IPS DF 6.9 (cell line): ENCODE results near the gene CAND1.
A peak's percentile ranks its signal among the peaks of the same experiment; 100 is the strongest.

Source experiments
- DNase-seq: peaks from one replicate; pipeline ENCODE4 v3.0.0-alpha.2; 2013; ENCODE audit warnings: low read depth, low spot score
- H3K27ac ChIP-seq: one replicate; pipeline ENCODE4 v1.5.1; 2013; ENCODE audit warnings: low read length, control low read depth
- H3K27me3 ChIP-seq: 2 replicates; pipeline ENCODE4 v1.6.1; 2013; ENCODE audit warnings: mild to moderate bottlenecking, low read length; ENCODE audit not compliant: control insufficient read depth, insufficient read depth
- H3K36me3 ChIP-seq: 2 replicates; pipeline ENCODE4 v1.6.1; 2013; ENCODE audit warnings: low read length; ENCODE audit not compliant: control insufficient read depth, insufficient read depth
- H3K4me1 ChIP-seq: 2 replicates; pipeline ENCODE4 v1.6.1; 2013; ENCODE audit warnings: low read length; ENCODE audit not compliant: control insufficient read depth, insufficient read depth
- H3K4me3 ChIP-seq: 2 replicates; pipeline ENCODE4 v1.5.1; 2013; ENCODE audit warnings: mild to moderate bottlenecking, low read length
- H3K9me3 ChIP-seq: 2 replicates; pipeline ENCODE4 v1.6.1; 2013; ENCODE audit warnings: low read length, inconsistent platforms; ENCODE audit not compliant: control insufficient read depth, insufficient read depth
- WGBS: extraction: QIAGEN DNeasy Blood & Tissue Kit; methylation state at CpG from one replicate; pipeline ENCODE4 v1.1.7; 2013; ENCODE audit warnings: mixed read lengths, missing lambda C conversion rate; ENCODE audit not compliant: insufficient read length, insufficient coverage; 5-methylcytosine and 5-hydroxymethylcytosine counted together

CAND1 gene

DNA sequence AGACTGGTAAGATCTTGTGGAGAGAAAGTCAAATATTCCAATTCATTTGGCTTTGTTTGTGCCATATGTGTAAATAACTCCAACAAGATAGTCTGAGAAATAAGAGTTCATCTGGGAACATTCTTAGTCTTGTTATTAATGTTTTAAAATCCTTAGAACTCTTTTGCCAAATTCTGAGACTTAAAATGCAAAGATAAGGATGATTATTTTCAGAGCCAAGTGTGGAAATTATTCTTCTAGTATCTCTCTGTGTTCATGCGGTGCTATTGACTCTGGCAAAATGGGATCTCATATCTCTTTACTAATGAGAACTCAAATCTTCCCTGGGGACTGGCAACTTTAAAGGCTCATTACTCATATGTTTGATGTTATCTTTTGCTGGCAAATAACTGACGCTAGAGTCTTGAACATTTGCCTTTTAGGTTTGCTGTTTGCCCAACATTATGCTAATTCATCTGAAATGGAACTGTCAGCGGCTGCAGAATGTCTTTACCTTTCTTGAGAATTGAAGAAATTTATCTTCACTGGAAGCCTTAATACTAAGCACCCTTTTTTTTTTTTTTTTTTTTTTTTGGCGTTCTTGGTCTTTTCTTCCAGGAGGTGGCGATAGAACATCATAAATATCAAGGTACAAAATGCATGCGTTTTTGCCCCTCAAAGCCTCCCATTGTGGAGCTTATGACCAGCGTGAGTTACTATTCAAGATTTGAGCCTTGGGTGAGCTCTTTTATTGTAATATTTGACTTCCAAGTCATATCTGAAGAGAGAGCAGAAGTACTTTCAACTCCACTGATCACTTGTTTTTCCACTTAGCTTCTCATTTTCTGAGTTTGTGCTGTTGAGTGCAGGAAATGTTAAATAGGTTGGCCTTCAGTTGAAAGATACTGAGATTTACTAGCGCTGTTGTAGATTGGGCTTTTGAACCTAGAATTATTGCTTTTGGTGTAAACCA is 86.5 kb downstream of the CAND1 start:
- Histone ChIP-seq H3K4me3 (no peak overlapping the region), H3K27ac (no peak overlapping the region), H3K9me3 (no peaks in the 10 kb centered on the region), H3K4me1 (no peaks in the 10 kb centered on the region), H3K27me3 (no peaks in the 10 kb centered on the region), H3K36me3 (no peaks in the 10 kb centered on the region)
- peak; percentile 9 for DNase-seq
- no CpG with 5 or more reads among the region's 8 CpGs for WGBS

DNA sequence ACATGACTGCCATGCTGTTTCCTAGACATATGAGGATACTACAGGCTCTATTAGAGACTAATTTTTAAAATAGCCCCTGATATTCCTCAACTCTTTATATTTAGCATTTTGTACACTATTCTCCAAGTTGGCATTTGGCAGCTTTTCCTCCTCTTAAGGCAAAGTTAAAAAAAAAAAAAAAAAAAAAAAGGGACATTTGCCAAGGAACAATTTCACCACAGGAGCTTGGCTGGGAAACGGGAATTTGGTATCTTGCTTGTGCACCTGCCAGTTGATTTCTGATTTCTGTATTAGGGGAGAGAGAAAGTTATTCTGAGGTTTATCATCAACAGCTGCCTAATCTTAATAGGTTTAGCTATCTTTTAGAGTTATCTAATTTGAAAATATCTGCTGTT is 87.2 kb downstream of the CAND1 start:
- no peaks in the 10 kb centered on the region for H3K4me1 ChIP-seq
- no peaks in the 10 kb centered on the region for H3K36me3 ChIP-seq
- H3K9me3 ChIP-seq = no peaks in the 10 kb centered on the region
- H3K4me3 ChIP-seq = no peak overlapping the region
- DNase-seq = no peak
- no peaks in the 10 kb centered on the region for H3K27me3 ChIP-seq
- no CpG with 5 or more reads among the region's 1 CpG for WGBS
- no peak overlapping the region for H3K27ac ChIP-seq

DNA sequence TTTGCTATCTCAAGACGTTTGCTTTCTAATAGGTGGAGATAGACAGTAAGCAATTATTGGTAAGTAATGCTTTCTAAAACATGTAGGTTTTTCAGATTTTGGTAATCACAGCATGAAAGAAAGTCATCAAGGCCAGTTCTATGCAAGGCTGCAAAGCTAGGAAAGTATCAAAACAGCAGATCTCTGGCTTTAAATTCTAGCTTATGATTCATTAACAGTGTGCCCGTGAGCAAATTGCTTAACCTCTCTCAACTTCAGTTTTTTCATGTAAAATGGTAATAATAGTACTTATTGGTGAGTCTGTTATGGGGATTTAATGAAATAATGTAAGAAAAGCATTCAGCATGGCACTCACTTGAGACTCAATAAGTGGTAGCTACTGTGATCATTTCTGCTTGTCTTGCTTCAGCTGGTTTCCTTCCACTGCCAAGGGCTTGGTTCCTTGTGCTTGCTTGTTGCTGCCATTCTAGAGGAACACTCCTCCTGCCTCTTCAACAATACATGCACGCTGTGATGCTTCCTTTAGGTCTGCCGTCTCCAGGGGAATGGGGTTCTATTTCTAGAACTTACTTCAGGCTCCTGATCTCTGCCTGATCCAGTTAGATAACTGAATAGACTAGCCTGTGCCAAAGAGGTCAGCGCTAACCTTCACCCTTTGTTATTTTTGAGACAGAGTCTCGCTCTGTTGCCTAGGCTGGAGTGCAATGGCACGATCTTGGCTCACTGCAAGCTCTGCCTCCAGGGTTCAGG is 88.4 kb downstream of the CAND1 start:
- no peaks in the 10 kb centered on the region for H3K27me3 ChIP-seq

DNA sequence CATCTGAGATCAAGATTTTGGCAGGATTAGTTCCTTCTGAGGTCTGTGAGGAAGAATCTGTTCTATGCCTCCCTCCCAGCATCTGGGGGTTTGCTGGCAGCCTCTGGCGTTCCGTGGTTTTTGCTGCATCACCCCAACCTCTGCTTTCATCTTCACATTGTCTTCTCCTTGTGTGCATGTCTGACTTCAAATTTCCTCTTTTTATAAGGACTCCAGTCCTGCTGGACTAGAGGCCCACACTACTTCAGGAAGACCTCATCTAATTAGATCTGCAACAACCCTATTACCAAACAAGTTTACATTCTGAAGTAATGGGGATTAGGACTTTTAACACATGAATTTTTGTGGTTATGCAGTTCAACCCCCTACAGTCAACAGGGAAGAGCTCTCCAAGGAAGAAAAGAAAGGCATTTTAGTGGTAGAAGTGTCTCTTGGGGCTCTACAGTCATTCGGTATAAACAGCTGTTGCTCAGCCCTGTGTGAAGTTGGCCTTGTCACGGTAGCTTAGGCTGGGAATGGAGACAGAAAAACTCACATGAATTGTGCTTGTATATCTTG is 89.7 kb downstream of the CAND1 start:
- Histone ChIP-seq H3K27ac (no peak overlapping the region), H3K4me3 (no peak overlapping the region), H3K36me3 (no peaks in the 10 kb centered on the region), H3K4me1 (no peaks in the 10 kb centered on the region), H3K9me3 (no peaks in the 10 kb centered on the region), H3K27me3 (no peaks in the 10 kb centered on the region)
- WGBS = no CpG with 5 or more reads among the region's 4 CpGs
- no peak for DNase-seq

More for the DNA sequence above, 88.4 kb downstream of the CAND1 start:
- H3K36me3 ChIP-seq = no peaks in the 10 kb centered on the region
- H3K9me3 ChIP-seq = no peaks in the 10 kb centered on the region
- WGBS = no CpG with 5 or more reads among the region's 7 CpGs
- DNase-seq = no peak
- H3K27ac ChIP-seq = no peak overlapping the region
- H3K4me3 ChIP-seq = no peak overlapping the region
- H3K4me1 ChIP-seq = no peaks in the 10 kb centered on the region

DNA sequence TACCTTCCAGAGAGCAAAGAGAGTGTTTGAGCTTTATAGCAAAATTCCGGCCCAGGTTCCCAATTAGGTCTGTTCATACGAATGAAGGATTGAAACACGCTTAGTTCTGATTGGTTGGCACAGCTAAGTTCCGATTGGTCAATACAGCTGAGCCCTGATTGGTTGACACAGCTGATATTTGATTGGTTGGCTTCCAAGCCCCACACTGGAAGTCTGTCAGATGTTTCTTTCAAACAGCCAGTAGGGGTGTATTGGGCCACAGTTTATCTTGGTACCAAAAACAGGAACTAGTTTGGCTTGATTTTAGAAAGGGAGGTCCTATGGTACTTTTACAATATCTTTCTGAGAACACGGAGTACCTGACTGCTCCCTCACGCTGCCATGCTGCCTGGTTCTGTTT is 93.4 kb downstream of the CAND1 start:
- Histone ChIP-seq H3K36me3 (no peaks in the 10 kb centered on the region), H3K9me3 (no peaks in the 10 kb centered on the region), H3K4me1 (no peaks in the 10 kb centered on the region), H3K27ac (no peak overlapping the region), H3K27me3 (no peaks in the 10 kb centered on the region), H3K4me3 (no peak overlapping the region)
- DNase-seq = no peak
- WGBS = no CpG with 5 or more reads among the region's 6 CpGs

DNA sequence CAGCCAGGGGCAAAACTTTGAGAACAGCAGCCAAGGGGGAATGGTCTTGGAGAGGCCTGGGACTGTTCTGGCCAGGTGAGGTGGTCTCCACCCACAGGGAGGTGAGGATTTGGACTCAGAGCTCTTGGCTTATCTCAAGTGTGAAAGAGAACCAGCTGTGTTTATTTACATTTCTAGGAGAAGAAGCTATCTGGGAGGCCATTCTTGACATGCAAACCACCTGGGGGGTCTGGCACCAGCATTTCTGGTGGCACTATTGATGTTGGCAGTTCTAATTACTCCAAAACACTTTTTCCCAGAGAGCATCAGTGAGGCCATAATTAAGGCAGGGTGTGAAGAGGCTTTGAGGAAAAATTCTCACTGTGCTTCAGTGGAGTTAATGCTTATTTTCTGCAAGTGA is 95.1 kb downstream of the CAND1 start:
- no peak overlapping the region for H3K27ac ChIP-seq
- DNase-seq = no peak
- no peaks in the 10 kb centered on the region for H3K36me3 ChIP-seq
- no peaks in the 10 kb centered on the region for H3K27me3 ChIP-seq
- no peaks in the 10 kb centered on the region for H3K9me3 ChIP-seq
- no peaks in the 10 kb centered on the region for H3K4me1 ChIP-seq
- no peak overlapping the region for H3K4me3 ChIP-seq

DNA sequence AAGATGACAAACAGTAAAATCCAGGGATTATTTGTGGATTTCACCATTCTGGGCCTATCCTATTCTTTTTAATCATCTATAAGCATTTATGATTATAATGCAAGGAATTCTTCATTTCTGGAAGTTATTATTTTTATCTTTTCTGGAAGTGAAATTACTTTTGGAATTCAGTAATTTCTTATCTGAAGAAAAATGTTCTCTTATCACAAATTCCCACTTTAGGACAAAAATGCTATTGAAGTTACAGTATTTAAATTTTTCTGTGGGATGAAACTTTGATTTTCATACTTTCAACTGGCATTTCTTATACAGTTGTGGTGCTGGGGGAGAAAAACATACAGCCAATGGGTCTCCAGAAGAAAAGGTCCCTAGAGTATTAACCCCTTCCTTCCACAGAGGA is 96.0 kb downstream of the CAND1 start:
- Histone ChIP-seq H3K4me1 (no peaks in the 10 kb centered on the region), H3K27ac (no peak overlapping the region), H3K4me3 (no peak overlapping the region), H3K9me3 (no peaks in the 10 kb centered on the region), H3K36me3 (no peaks in the 10 kb centered on the region), H3K27me3 (no peaks in the 10 kb centered on the region)
- no peak for DNase-seq

DNA sequence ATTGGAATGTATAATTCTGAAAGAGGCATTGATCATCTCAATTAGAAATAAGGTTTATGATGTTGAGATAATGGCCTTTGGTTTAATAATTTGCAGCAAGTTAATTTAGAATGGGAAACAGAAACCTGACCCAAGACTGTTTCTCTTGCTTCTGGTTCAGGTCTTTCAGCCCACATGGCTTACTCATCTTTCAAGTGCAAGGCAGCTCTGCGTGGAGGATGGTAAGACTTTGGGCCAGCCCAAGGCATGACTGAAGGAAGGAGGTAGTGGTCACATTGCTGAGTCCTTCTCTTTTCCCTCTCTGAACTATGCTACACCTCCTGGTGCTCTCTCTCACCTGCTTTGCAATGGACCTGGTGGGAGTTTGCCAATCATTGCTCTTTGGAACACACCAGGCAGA is 98.7 kb downstream of the CAND1 start:
- Histone ChIP-seq H3K4me3 (no peak overlapping the region), H3K27ac (no peak overlapping the region)
- no CpG with 5 or more reads among the region's 1 CpG for WGBS

More for the DNA sequence above, 98.7 kb downstream of the CAND1 start:
- Histone ChIP-seq H3K36me3 (no peaks in the 10 kb centered on the region), H3K4me1 (no peaks in the 10 kb centered on the region), H3K27me3 (no peaks in the 10 kb centered on the region), H3K9me3 (no peaks in the 10 kb centered on the region)
- DNase-seq = no peak
